BE2C (cell line): Measurements from ENCODE around the gene ILKAP.
A peak's percentile ranks its signal among the peaks of the same experiment; 100 is the strongest.

ENCODE experiments used
- DNase-seq: peaks from one replicate; pipeline ENCODE4 v3.0.0-alpha.2; 2020
- H3K27me3 ChIP-seq: fragments of 250-450 bp; sonication (Bioruptor Pico); 2 replicates; pipeline ENCODE4 v1.5.1; 2020; ENCODE audit warnings: mild to moderate bottlenecking
- H3K36me3 ChIP-seq: fragments of 250-450 bp; sonication (Bioruptor Pico); 2 replicates; pipeline ENCODE4 v1.5.1; 2020; ENCODE audit warnings: mild to moderate bottlenecking
- H3K4me1 ChIP-seq: fragments of 250-450 bp; sonication (Bioruptor Pico); 2 replicates; pipeline ENCODE4 v1.5.1; 2020
- H3K4me3 ChIP-seq: 2 replicates; pipeline ENCODE4 v1.5.1; 2011; ENCODE audit warnings: low read depth, low read length
- H3K9me3 ChIP-seq: fragments of 250-450 bp; sonication (Bioruptor Pico); 2 replicates; pipeline ENCODE4 v1.5.1; 2020
- CTCF ChIP-seq: IDR thresholded peaks from 2 replicates; pipeline ENCODE4 v1.5.1; 2012; ENCODE audit warnings: mild to moderate bottlenecking, low read depth, low read length

ILKAP gene

GRCh38 chr2:238187618-238188548 lies 15.6 kb downstream of the ILKAP start:
- no peak for TF ChIP-seq CTCF
- H3K4me1 ChIP-seq = peaks cover 8% of the 10 kb centered on the region

GRCh38 chr2:238183821-238184220 lies 19.7 kb downstream of the ILKAP start:
- no peak for DNase-seq
- Histone ChIP-seq H3K27me3 (no peaks in the 10 kb centered on the region), H3K4me1 (peaks cover 8% of the 10 kb centered on the region), H3K4me3 (no peak overlapping the region), H3K9me3 (no peaks in the 10 kb centered on the region), H3K36me3 (peaks cover 94% of the 10 kb centered on the region)
- no peak for TF ChIP-seq CTCF

More at GRCh38 chr2:238187618-238188548, 15.6 kb downstream of the ILKAP start:
- Histone ChIP-seq H3K27me3 (no peaks in the 10 kb centered on the region), H3K9me3 (no peaks in the 10 kb centered on the region), H3K4me3 (no peak overlapping the region), H3K36me3 (peaks cover 92% of the 10 kb centered on the region)
- no peak for DNase-seq

GRCh38 chr2:238182362-238182761 lies 21.1 kb downstream of the ILKAP start:
- peaks cover 4% of the 10 kb centered on the region for H3K4me1 ChIP-seq
- no peak for TF ChIP-seq CTCF
- no peaks in the 10 kb centered on the region for H3K9me3 ChIP-seq
- H3K4me3 ChIP-seq = no peak overlapping the region
- no peaks in the 10 kb centered on the region for H3K27me3 ChIP-seq
- peaks cover 94% of the 10 kb centered on the region for H3K36me3 ChIP-seq
- DNase-seq = no peak

- H3K9me3 ChIP-seq = no peaks in the 10 kb centered on the region
- no peak for TF ChIP-seq CTCF
- no peak overlapping the region for H3K4me3 ChIP-seq
- H3K27me3 ChIP-seq = no peaks in the 10 kb centered on the region
- DNase-seq = no peak
- H3K4me1 ChIP-seq = peaks cover 4% of the 10 kb centered on the region
- peaks cover 90% of the 10 kb centered on the region for H3K36me3 ChIP-seq
Observed at GRCh38 chr2:238180554-238180953, 22.9 kb downstream of the ILKAP start.

GRCh38 chr2:238176613-238177012 lies 26.9 kb downstream of the ILKAP start:
- no peak for TF ChIP-seq CTCF
- Histone ChIP-seq H3K4me3 (no peak overlapping the region), H3K27me3 (no peaks in the 10 kb centered on the region), H3K36me3 (peaks cover 76% of the 10 kb centered on the region), H3K9me3 (no peaks in the 10 kb centered on the region), H3K4me1 (peaks cover 8% of the 10 kb centered on the region)
- DNase-seq = no peak

GRCh38 chr2:238174701-238175100 lies 28.8 kb downstream of the ILKAP start:
- no peaks in the 10 kb centered on the region for H3K9me3 ChIP-seq
- H3K36me3 ChIP-seq = peaks cover 70% of the 10 kb centered on the region
- DNase-seq = peak; percentile 56
- no peak for TF ChIP-seq CTCF
- H3K4me3 ChIP-seq = no peak overlapping the region
- H3K27me3 ChIP-seq = no peaks in the 10 kb centered on the region
- peaks cover 8% of the 10 kb centered on the region for H3K4me1 ChIP-seq
